ENCODE measurements around the gene SSR3.

GRCh38 chr3:156539051-156539450 lies 15.9 kb downstream of the SSR3 start:
- no peak for TF ChIP-seq EZH2 (IDR thresholded peaks at IDR 0.05; ENCODE audit: low read length, missing control alignments)
- TF ChIP-seq CTCF (conservative IDR thresholded peaks at IDR 0.05 in 1 of 2, IDR thresholded peaks at IDR 0.05 in 1 of 2; ENCODE audit: low read depth in 1 of 2, low read length in 2 of 2) = no peak
